C4-2B (cell line): ENCODE measurements around the gene TEX29.

Source experiments
- H3K27ac ChIP-seq: fragments of 450-650 bp; 2 replicates; pipeline ENCODE4 v1.5.1; 2017
- ZFX ChIP-seq: fragments of 450-650 bp; IDR thresholded peaks from 2 replicates; pipeline ENCODE4 v1.6.1; 2017
- TF ChIP-seq, protein P1 (sequence below): fragments of 450-650 bp; conservative IDR thresholded peaks from 2 replicates; pipeline ENCODE4 v1.5.1; 2017; ENCODE audit warnings: mild to moderate bottlenecking

TEX29 gene

DNA sequence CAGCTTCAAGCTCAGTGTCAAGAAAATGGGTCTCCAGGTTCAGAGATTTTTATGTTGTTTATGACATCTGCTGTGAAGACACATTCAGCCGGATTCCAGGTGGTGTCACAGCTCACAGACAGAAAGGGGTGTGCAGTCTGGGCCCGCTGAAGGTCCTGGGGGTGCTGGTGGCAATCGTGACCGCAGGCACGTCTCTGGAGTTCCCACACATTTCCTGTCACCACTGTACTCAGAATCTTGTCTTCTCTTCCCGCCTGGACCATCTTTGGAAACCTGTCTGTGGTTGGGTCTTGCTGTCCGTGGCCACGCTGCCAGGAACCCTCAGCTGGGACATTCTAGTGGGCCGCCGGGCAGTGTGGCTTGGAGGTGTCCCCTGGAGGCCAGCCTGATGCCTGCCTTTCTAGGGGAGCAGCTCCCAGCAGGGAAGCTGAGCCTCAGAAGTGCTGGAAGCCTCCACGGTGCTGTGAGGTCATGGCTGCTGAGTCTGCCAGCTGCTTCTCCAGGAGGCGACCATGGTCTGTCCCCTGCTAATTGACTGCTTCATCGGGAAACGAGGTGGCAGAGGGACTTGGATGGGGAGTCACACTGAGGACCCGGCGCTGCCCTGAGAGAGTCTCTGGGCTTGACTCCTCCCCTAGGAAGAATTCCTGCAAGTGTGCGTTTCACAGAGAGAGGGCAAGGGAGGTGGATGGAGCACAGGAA is 3.7 kb downstream of the TEX29 start:
- H3K27ac ChIP-seq, result no peak overlapping the region
- TF ChIP-seq ZFX, result no peak
- TF ChIP-seq, protein P1, sequence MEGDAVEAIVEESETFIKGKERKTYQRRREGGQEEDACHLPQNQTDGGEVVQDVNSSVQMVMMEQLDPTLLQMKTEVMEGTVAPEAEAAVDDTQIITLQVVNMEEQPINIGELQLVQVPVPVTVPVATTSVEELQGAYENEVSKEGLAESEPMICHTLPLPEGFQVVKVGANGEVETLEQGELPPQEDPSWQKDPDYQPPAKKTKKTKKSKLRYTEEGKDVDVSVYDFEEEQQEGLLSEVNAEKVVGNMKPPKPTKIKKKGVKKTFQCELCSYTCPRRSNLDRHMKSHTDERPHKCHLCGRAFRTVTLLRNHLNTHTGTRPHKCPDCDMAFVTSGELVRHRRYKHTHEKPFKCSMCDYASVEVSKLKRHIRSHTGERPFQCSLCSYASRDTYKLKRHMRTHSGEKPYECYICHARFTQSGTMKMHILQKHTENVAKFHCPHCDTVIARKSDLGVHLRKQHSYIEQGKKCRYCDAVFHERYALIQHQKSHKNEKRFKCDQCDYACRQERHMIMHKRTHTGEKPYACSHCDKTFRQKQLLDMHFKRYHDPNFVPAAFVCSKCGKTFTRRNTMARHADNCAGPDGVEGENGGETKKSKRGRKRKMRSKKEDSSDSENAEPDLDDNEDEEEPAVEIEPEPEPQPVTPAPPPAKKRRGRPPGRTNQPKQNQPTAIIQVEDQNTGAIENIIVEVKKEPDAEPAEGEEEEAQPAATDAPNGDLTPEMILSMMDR, result no peak

DNA sequence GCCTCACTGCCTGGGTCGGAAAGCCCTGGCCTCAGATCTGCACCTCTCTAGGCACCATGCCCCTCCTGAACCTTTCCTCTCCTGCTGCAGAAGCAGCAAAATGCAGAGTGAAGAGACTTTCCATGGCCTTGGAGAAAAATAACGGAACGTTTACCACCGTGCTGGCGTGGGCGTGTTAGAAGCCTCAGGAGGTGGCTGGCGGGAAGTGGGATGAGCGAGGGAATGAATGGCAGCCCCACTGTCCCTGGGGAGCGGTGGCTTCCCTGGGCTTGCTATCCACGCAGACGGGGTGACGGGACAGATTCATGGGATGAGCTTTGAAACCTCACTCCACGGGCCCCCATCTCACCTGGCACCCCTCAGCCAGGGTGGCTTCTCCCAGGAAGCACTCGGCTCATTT is 4.3 kb downstream of the TEX29 start:
- no peak for TF ChIP-seq ZFX
- TF ChIP-seq, protein P1, result no peak
- H3K27ac ChIP-seq, result no peak overlapping the region

DNA sequence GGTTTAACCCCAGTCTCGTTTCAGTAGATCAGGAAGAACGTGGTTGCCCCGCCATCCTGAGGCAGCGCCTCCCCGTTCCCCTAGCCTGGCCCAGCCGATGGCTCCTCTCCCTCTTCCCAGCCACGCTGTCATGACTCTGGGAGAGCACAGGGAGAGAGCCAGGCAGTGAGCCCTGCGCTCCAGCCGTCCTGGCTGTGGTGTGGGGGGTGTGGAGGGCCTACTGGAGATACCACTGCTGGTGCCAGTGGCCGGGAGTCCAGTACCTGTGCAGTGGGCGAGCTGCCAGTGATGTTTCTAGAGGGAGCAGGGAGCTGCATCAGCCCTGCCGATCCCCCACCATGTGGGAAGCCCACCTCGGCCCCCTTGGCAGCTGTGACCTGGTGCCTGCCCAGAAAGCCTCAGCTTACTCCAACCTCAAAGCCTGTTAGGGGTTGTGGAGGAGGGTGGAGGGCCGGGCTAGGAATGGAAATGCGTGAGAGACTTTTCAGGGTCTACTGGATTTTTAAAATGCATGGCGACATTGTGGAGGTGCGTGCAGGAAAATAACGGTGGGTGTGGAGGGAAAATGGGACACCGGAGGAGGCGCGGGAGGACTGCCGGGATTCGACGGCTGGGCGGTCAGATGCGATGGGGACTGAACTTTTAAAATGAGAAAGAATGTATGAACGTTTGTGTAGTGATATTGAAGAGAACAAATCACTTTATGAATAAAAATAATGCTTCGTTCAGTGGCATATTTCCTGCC is 4.9 kb downstream of the TEX29 start:
- TF ChIP-seq ZFX, result no peak
- TF ChIP-seq, protein P1, result no peak
- no peak overlapping the region for H3K27ac ChIP-seq

DNA sequence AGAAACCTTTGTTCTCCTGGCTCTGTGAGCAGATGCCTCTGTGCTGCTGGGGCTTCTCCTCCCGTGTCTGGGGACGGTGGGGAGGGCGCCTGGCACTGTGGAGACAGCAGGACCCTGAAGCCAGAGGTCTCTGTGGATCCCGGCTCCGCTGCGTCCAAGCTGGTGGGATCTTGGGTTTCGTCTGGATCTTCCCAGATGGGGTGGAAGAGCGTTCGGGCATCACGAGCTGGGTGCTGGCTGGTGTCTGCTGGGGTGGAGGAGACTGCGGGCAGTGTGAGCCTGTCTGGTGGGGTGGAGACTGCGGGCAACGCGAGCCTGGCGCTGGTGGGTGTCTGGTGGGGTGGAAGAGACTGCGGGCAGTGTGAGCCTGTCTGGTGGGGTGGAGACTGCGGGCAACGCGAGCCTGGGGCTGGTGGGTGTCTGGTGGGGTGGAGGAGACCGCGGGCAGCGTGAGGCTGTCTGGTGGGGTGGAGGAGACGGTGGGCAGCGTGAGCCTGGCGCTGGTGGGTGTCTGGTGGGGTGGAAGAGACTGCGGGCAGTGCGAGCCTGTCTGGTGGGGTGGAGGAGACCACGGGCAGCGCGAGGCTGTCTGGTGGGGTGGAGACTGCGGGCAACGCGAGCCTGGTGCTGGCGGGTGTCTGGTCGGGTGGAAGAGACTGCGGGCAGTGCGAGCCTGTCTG is 5.6 kb downstream of the TEX29 start:
- no peak for TF ChIP-seq ZFX
- TF ChIP-seq, protein P1, result no peak
- no peak overlapping the region for H3K27ac ChIP-seq

DNA sequence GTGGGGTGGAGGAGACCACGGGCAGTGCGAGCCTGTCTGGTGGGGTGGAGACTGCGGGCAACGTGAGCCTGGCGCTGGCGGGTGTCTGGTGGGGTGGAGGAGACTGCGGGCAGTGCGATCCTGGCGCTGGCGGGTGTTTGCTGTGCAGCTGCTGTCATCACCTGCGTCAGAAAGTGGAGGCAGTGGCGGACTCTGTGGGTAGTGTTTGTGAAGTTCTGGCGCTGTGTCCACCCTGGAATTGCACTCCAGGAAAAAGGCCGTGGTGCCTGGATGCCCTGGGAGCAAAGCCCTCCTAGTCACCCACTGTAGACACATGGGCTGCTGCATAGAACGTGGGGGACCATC is 6.2 kb downstream of the TEX29 start:
- TF ChIP-seq ZFX, result no peak
- TF ChIP-seq, protein P1, result no peak
- H3K27ac ChIP-seq, result no peak overlapping the region

DNA sequence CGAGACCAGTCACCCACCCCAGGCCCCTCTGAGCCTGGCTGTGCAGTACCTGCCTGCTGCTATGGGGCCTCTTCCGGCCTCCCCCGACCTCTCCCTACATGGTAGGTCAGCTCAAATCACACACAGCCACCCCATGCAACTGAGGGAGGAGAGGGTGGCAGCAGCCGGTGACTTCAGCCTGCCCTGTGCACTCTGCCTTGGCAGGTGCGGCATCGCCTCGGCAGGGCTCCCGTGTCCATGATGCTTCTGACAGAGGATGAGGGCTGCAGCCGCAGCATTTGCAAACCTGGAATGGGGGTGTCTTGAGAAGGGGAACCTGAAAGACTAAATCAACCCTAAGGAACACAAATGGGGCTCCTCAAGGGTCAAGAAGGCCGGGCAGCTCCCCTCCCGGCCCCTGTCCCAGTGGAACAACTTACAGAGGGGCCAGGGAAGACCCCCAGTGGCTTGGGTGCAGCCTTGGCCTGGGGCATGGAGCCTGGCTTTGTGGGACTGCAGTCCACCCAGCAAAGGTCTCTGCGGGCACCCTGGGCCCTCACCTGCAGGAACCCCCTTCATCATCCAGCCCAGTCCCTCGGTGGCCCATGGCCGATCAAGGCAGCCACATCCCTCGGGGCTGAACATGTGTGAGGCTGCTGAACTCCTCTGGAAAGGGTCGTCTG is 6.7 kb downstream of the TEX29 start:
- TF ChIP-seq, protein P1, result no peak
- TF ChIP-seq ZFX, result no peak
- H3K27ac ChIP-seq, result no peak overlapping the region
